PC-3 (cell line): ENCODE results near the gene ANTXR1.

Experiments used
- EZH2 ChIP-seq: fragments of 300-600 bp; sonication (generic); IDR thresholded peaks from one replicate; pipeline ENCODE4 v1.6.1; 2017; ENCODE audit warnings: antibody characterized with exemption, mild to moderate bottlenecking, low read length; ENCODE audit not compliant: unreplicated experiment
- EZH2phosphoT487 ChIP-seq: fragments of 300-600 bp; sonication (generic); IDR thresholded peaks from 2 replicates; pipeline ENCODE4 v1.6.1; 2018; ENCODE audit warnings: mild to moderate bottlenecking, antibody characterized with exemption, low read length, borderline replicate concordance
- TF ChIP-seq, protein P1 (sequence below): fragments of 300-600 bp; sonication (generic); conservative IDR thresholded peaks from 2 replicates; pipeline ENCODE4 v1.5.1; 2017; ENCODE audit warnings: antibody characterized with exemption, low read depth, mild to moderate bottlenecking, low read length

DNA sequence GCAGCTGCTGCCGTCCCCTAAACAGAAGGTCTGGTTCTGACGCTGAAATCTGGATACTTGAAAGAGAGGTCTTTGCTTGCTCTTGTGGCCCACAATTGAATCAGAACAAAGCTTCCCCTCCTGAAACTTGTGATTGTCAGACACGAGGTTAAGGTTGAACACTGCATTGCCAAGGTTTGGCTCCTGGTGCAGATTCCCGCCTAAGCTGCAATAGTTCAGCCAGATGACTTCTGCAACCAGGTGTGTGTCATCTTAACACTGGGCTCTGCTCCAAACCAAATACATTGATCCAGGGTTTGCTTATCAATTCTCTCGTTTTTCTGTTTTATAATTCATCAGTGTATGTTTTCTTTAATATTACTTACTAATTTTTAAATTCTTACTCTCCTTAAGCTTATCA is 23.9 kb upstream of the ANTXR1 start:
- TF ChIP-seq, protein P1, sequence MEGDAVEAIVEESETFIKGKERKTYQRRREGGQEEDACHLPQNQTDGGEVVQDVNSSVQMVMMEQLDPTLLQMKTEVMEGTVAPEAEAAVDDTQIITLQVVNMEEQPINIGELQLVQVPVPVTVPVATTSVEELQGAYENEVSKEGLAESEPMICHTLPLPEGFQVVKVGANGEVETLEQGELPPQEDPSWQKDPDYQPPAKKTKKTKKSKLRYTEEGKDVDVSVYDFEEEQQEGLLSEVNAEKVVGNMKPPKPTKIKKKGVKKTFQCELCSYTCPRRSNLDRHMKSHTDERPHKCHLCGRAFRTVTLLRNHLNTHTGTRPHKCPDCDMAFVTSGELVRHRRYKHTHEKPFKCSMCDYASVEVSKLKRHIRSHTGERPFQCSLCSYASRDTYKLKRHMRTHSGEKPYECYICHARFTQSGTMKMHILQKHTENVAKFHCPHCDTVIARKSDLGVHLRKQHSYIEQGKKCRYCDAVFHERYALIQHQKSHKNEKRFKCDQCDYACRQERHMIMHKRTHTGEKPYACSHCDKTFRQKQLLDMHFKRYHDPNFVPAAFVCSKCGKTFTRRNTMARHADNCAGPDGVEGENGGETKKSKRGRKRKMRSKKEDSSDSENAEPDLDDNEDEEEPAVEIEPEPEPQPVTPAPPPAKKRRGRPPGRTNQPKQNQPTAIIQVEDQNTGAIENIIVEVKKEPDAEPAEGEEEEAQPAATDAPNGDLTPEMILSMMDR = no peak
- no peak for TF ChIP-seq EZH2
- no peak for TF ChIP-seq EZH2phosphoT487
